ENCODE measurements around the gene AGFG1.

AGFG1 gene

GRCh38 chr2:227462462-227462951 lies 9.4 kb upstream of the AGFG1 start:
- DNase-seq = no peak

- no peak for DNase-seq
Measured at GRCh38 chr2:227462972-227463931, 8.7 kb upstream of the AGFG1 start.

GRCh38 chr2:227464361-227464760 lies 7.6 kb upstream of the AGFG1 start:
- DNase-seq = no peak

GRCh38 chr2:227464851-227465250 lies 7.1 kb upstream of the AGFG1 start:
- no peak for DNase-seq

- DNase-seq = no peak
Measured at GRCh38 chr2:227466887-227467600, 4.9 kb upstream of the AGFG1 start.

DNA sequence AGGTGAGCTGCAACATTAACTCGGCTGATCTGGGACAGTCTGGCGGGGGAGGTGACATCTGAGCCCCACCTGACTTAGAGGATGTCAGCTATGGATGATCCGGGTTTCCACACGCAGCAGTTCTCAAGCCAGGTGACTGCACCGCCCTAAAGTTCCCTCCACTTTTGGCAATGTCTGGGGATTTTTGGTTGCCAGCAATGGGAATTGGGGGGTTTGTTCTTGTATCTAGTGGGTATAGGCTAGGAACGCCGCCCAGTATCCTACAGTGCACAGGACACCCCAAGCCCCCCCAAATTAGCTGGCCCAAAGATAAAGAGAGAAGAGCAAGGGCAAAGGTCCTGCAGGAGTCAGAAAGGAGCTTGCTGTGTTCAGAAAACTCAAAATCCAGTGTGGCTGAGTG lies 544 bp upstream of the AGFG1 start:
- no peak for DNase-seq

DNA sequence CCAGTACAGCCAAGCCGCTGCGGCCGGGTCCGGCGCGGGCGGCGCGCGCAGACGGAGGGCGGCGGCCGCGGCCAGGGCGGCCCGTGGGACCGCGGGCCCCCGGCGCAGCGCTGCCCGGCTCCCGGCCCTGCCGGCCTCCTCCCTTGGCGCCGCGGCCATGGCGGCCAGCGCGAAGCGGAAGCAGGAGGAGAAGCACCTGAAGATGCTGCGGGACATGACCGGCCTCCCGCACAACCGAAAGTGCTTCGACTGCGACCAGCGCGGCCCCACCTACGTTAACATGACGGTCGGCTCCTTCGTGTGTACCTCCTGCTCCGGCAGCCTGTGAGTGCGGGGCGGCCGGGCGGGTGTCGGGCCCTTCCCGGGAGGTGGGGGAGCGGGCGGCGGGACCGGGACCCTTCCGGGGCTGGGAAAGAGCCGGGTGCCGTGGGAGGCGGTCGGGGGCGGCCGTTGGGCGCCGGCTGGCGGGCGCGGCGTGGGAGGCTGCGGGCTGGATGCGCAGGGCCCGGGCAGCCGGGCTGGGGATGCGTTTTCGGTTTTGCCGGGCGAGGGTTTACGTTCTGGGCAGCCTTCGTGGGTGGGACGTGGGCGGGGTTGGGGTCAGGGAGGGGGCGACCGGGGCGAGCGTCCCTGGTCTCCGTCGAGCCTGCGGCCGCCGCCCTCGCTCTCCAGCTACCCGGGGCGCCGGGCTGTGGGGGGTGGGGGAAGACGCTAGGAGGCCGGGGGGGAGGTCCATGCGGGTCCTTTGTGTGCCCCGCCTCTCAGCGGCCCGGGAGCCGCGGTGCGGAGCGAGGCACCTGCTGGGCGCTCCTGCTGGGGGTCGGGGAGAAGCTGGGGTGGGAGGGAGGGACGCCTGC lies 537 bp downstream of the AGFG1 start:
- no peak for DNase-seq

DNA sequence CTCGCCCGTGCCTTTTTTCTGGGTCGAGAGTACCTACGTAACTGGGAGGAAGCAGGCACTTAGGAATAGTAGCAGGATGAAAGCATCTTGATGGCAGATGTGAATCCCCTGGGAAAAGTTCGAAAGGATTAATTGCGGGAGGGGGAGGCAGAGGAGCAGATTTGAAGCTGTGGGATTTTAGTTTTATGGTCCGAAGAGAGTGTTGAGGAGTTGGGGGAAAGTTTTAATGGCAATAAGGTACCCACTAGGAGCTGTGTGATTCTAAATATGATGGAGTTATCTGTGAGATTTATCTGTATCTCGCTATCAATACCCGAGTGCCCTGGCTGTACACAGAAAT lies 1.1 kb downstream of the AGFG1 start:
- DNase-seq = no peak

DNA sequence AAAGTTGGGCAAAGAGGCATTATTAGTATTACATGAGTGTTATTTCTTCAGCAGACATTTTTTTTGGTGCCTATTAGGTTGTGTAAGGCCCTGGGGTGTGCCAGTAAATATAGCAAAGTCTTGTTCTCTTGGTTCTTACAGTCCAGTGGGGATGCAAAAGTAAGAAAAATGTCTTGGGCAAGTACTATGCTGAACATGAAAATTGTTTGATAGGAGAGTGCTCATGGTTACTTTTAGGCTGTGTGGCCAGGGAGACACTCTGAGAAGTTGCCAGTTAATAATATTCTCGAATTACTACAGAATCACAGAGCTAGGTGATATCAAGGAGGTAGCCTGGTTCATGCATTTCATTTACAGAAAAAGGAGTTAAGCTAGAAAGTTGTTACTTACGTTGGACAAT lies 1.9 kb downstream of the AGFG1 start:
- no peak for DNase-seq

GRCh38 chr2:227474410-227474809 lies 2.5 kb downstream of the AGFG1 start:
- DNase-seq = no peak

- DNase-seq = no peak
Measured at GRCh38 chr2:227477291-227477690, 5.3 kb downstream of the AGFG1 start.

- no peak for DNase-seq
Measured at GRCh38 chr2:227479865-227480475, 8.0 kb downstream of the AGFG1 start.

DNA sequence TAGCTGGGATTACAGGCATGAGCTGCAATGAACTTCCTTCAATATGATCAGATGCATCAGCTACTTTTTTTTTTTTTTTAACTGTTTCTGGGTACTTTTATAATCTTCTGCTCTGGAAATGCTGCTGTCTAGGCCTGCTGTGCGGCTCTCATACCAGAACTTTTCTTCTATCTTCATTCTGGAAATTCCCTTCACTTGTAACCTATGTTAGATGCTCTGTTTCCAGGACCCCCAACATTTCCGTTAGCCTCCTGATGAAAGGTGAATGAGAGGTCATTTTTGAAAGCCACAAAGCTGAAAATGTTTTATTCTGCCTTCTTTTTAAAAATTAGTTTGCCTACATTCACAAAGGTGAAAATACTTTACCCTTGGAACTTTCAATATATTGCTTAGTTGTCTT lies 8.6 kb downstream of the AGFG1 start:
- no peak for DNase-seq

GRCh38 chr2:227482638-227483340 lies 10.8 kb downstream of the AGFG1 start:
- DNase-seq = no peak

DNA sequence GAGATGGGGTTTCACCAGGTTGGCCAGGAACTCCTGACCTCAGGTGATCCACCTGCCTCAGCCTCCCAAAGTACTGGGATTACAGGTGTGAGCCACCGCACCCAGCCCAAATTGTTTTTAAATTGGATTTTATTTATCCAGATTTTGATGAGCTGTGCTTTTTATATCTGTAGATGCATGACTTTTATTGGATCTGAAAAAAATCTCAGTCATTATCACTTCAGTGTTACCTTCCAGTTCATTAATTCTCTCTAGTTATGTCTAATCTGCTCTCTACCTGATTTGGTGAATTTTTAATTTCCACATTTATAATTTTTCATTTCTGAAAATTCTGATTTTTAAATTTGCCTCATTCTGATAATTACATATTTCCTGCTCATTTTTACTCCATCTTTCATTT lies 13.5 kb downstream of the AGFG1 start:
- no peak for DNase-seq

DNA sequence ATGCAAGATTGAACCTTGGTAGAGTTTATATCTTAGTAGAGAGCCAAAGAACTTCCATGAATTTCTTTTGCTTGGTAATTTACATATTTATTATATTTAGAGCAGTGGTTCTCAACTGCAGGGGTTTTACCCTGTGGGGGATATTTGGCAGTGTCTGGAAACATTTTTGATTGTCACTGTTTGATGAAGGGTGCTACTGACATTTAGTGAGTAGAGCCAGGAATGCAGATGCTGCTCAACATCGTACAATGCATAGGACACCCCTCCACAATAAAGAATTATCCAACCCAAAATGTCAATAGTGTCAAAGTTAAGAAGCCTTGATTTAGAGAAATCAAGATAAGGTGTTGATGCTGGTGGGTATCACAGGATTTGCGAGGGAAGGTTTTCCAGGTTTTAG lies 14.7 kb downstream of the AGFG1 start:
- DNase-seq = no peak

DNA sequence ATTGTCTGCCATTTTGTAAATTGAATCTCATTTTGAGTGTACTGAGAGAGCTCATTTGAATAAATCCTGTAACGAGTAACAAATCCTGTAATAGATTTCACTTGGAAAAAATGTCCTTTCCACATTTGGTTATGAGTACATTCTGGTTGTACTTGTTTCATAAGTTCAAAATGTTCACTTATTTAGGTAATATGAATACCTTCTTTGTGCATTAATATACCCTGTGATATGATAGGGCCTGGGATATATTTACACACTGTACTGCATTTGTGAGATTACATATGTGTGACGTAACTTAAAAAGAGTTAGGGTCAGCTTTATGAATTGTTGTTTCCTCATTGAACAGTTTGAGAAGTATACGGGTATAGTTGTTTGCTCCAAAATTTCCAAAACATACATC lies 16.1 kb downstream of the AGFG1 start:
- DNase-seq = no peak

- no peak for DNase-seq
Measured at GRCh38 chr2:227491386-227491785, 19.4 kb downstream of the AGFG1 start.

DNA sequence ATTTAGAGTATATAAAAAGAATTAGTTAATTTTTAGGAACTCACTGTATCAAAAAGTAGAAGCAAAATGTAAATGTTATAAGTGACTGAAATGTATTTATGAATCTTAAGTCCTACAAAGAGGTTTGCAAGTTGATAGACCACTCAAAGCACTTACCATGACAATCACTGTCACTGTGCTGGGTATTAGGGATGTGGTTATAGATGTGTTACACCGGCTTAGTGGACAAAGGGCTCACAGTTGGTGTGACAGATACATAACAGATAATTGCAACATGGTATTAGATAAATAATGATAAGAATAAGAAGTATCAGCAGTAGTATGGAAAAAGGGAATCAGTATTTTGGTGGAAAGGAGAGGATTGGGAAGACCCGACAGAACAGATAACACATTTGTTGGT lies 21.6 kb downstream of the AGFG1 start:
- DNase-seq = no peak

- no peak for DNase-seq
Measured at GRCh38 chr2:227497158-227497557, 25.2 kb downstream of the AGFG1 start.

GRCh38 chr2:227499627-227500300 lies 27.8 kb downstream of the AGFG1 start:
- no peak for DNase-seq

- DNase-seq = no peak
Measured at GRCh38 chr2:227500301-227500630, 28.3 kb downstream of the AGFG1 start.

Data from COR-L47 (cell line).